Cardiac fibroblast (primary cell): ENCODE results near the gene ABHD6.
"Not testable (repeated sequence)": the region's sequence is repeated elsewhere in the genome, so short reads cannot be mapped to it uniquely, and the experiment has no call there.

Source experiments
- DNase-seq, 2 donors: peaks; one replicate each; pipeline versions ENCODE4 v3.0.0 to v3.0.0-alpha.2; 2010; ENCODE audit warnings: low read depth in 2 of 2
- H3K4me3 ChIP-seq, 2 donors: replicated peaks in 1 of 2; 1 replicate in 1 of 2; 2 replicates in 1 of 2; pipeline ENCODE4 v1.5.1; 2011; ENCODE audit warnings: low read depth in 2 of 2, low read length in 2 of 2, mild to moderate bottlenecking in 2 of 2, moderate library complexity in 1 of 2
- CTCF ChIP-seq: IDR thresholded peaks from one replicate; pipeline ENCODE4 v1.5.1; 2011; ENCODE audit warnings: low read depth, mild to moderate bottlenecking, low read length, inconsistent platforms

Gene ABHD6

DNA sequence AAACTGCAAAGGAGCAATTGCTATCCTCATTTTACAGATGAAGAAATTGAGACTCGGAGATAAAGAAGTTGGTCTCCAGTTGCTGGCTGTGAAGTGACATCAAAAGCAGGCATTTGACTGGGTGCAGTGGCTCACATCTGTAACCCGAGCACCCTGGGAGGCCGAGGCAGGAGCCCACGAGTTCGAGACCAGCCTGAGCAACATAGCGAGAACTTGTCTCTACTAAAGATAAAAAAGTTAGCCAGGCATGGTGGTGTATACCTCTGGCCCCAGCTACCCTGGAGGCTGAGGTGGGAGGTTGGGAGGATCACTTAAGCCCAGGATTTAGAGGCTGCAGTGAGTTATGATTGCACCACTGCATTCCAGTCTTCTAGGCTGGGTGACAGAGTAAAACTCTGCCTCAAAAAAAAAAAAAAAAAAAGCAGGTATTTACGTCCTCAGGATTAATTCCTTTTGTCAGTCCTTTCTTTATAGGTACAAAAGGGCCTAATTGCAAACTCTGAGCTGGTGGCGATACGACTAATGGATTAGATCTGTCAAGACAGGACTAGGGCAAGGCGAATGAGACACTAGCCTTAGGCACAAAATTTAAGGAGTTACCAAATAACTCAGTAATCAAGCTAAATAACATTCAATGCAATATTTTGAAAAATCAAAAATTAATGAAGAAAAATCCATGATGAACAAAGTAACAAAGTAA is 20.9 kb upstream of the ABHD6 start:
- DNase-seq: no peak
- no peak for TF ChIP-seq CTCF
- no peak overlapping the region for H3K4me3 ChIP-seq

DNA sequence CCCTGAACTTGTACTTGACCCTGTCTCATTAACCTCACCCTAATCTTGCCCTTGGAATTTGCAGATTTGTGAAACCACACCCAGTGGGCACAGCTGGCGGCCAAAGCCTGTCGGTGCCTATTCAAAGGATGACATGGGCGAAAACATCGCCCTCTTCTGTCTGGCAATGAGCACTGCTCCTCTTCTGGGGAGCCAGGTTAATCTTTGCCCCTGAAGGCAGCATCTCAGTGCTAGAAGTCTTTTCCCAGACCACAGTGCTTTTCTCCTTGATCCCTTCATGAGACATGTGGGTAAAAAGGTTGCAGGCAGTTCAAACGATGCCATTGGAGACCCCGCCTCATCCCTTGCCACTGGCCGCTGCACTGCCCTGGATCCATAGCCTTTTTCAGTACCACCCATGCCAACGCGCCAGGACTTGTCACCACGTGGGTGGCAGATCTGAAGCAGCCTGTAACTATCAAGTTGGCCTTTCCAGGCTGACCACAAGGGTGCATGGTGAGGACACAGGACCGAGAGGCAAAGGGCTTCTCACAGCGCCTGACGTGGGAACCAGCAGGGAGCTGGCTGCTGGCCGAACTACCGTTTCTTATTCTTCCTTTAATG is 20.3 kb upstream of the ABHD6 start:
- TF ChIP-seq CTCF: peak; percentile 92
- peak; percentile 72 to 73 for DNase-seq
- H3K4me3 ChIP-seq: no peak overlapping the region

DNA sequence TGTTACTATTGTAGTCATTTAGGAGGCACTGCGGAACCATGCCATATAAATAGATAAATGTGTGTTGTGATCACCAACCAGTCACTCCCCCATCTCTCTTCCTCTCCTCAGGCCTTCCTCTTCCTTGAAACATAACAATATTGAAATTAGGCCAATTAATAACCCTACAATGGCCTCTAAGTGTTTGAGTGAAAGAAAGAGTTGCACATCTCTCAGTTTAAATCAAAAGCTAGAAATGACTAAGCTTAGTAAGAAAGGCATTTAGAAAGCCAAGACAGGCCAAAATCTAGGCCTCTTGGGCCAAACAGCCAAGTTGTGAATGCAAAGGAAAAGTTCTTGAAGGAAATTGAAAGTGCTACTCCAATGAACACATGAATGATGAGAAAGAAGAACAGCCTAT is 18.7 kb upstream of the ABHD6 start:
- H3K4me3 ChIP-seq: no peak overlapping the region
- no peak for DNase-seq
- no peak for TF ChIP-seq CTCF

DNA sequence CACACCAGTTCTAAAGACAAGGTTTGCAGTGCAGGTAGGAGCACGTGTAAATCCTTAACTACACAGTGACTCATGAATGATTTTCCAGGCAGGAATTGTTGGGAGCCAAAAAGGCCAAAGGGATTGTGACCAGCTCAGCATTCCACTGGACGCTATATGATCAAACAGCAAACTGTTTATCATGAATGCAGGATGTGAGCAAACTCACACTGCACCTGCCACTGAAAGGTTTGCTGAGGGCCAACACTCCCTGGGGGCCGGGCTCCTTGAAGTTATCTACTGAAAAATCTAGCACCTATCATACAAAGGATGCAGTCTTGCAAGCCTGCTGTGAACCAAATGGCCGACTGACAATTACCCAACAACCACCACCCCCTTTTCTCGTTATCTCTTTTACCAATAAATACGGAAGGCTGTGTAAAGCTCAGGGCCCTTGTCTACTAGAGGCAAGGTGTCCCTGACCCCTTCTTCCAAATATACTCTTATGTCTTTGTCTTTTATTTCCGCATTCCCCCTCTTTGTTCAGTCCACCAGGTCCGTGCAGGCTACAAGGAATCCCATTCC is 15.3 kb upstream of the ABHD6 start:
- no peak overlapping the region for H3K4me3 ChIP-seq
- no peak for TF ChIP-seq CTCF
- no peak for DNase-seq

- H3K4me3 ChIP-seq: no peak overlapping the region
- no peak for DNase-seq
- no peak for TF ChIP-seq CTCF
Observed at GRCh38 chr3:58223855-58224254, 13.7 kb upstream of the ABHD6 start.

GRCh38 chr3:58227933-58228332 is 9.7 kb upstream of the ABHD6 start:
- H3K4me3 ChIP-seq, DNase-seq: not testable (repeated sequence)

DNA sequence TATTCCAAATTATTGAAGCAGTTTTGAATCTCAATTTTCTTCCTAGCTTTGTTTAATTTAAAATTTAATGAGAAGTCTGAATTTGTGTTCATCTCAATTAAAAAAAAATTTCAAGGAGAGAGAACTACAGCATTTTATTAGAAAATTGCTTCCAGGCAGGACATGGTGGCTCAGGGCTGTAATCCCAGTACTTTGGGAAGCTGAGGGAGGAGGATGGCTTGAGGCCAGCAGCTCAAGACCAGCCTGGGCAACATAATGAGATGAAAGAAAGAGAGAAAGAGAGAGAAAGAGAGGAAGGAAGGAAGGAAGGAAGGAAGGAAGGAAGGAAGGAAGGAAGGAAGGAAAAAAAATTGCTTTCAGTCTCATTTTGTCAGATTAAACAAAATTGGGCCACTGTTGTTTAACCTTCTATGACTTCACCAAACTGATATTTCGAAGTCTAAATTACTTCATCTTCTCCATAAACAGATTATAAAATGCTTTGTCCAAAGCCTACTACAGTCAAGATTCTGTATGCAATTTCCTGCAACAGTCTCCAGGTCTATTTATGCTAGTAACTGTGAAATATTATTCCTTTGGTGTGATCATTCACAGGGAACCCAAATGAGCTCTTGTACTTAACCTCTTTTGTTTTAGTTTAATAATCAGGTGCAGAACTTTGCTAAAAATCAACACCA is 6.6 kb upstream of the ABHD6 start:
- no peak overlapping the region for H3K4me3 ChIP-seq
- no peak for DNase-seq
- no peak for TF ChIP-seq CTCF
